Measurements from ENCODE around the gene DBR1.

DNA sequence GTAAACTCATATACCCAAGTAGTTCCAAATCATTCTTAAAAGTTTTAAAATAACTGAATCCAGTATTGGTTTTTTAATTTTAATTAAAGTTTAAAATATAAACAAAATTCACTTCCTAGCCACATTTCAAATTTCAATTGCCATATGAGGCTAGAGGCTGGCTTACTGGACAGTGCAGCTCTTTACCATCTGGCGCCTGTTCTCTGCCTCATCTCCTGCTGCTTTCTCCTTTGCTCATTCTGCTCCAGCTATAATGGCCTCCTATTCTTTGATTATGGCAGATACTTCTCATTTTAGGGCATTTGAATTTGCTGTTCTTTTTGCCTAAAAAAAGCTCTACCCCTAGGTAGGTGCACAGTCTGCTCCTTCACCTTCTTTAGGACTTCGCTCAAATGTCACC, 31.5 kb upstream of the DBR1 start:
- TF ChIP-seq, protein P1, sequence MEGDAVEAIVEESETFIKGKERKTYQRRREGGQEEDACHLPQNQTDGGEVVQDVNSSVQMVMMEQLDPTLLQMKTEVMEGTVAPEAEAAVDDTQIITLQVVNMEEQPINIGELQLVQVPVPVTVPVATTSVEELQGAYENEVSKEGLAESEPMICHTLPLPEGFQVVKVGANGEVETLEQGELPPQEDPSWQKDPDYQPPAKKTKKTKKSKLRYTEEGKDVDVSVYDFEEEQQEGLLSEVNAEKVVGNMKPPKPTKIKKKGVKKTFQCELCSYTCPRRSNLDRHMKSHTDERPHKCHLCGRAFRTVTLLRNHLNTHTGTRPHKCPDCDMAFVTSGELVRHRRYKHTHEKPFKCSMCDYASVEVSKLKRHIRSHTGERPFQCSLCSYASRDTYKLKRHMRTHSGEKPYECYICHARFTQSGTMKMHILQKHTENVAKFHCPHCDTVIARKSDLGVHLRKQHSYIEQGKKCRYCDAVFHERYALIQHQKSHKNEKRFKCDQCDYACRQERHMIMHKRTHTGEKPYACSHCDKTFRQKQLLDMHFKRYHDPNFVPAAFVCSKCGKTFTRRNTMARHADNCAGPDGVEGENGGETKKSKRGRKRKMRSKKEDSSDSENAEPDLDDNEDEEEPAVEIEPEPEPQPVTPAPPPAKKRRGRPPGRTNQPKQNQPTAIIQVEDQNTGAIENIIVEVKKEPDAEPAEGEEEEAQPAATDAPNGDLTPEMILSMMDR (IDR thresholded peaks at IDR 0.05) = no peak
- TF ChIP-seq POLR2AphosphoS5 (IDR thresholded peaks at IDR 0.05) (no peak), POLR2A (IDR thresholded peaks at IDR 0.05) (no peak)

Data from upper lobe of left lung (tissue), 4 donors.